OCI-LY1 (cell line): ENCODE measurements around the gene SF1.

Source experiments
- H2AFZ ChIP-seq: fragments of 200-600 bp; sonication (generic), shearing (Covaris generic); 2 replicates; pipeline ENCODE4 v1.6.0; 2014; ENCODE audit warnings: antibody characterized with exemption, mild to moderate bottlenecking, low read length
- H3F3A ChIP-seq: fragments of 200-600 bp; sonication (generic), shearing (Covaris generic); 2 replicates; pipeline ENCODE4 v1.6.0; 2014; ENCODE audit warnings: mild to moderate bottlenecking, antibody characterized with exemption, low read length, moderate library complexity; ENCODE audit not compliant: insufficient read depth
- H3K27ac ChIP-seq: fragments of 200-600 bp; sonication (generic); 2 replicates; pipeline ENCODE4 v1.5.1; 2014; ENCODE audit warnings: low read length, mixed run types, mild to moderate bottlenecking, low read depth; ENCODE audit not compliant: poor library complexity, severe bottlenecking
- H3K27me3 ChIP-seq: fragments of 200-600 bp; sonication (generic); 2 replicates; pipeline ENCODE4 v1.6.0; 2014; ENCODE audit warnings: antibody characterized with exemption, mild to moderate bottlenecking, low read length, moderate library complexity; ENCODE audit not compliant: insufficient read depth
- H3K36me3 ChIP-seq: fragments of 200-600 bp; sonication (generic); 2 replicates; pipeline ENCODE4 v1.6.1; 2014; ENCODE audit warnings: mild to moderate bottlenecking, antibody characterized with exemption, low read length, moderate library complexity, mixed read lengths; ENCODE audit not compliant: insufficient read depth
- H3K4me1 ChIP-seq: fragments of 200-600 bp; sonication (generic); 2 replicates; pipeline ENCODE4 v1.5.1; 2014; ENCODE audit warnings: mild to moderate bottlenecking, low read length, moderate library complexity; ENCODE audit not compliant: insufficient read depth, severe bottlenecking
- H3K4me2 ChIP-seq: fragments of 200-600 bp; sonication (generic), shearing (Covaris generic); 2 replicates; pipeline ENCODE4 v1.6.1; 2014; ENCODE audit warnings: low read length
- H3K4me3 ChIP-seq: fragments of 200-600 bp; sonication (generic); 2 replicates; pipeline ENCODE4 v1.5.1; 2014; ENCODE audit warnings: low read length, low read depth, mild to moderate bottlenecking, mixed read lengths; ENCODE audit not compliant: poor library complexity, severe bottlenecking
- H3K79me2 ChIP-seq: fragments of 200-600 bp; shearing (Covaris generic); 2 replicates; pipeline ENCODE4 v1.6.1; 2016; ENCODE audit warnings: mixed run types, low read length, mixed read lengths; ENCODE audit not compliant: insufficient read depth
- H3K9ac ChIP-seq: fragments of 200-600 bp; sonication (generic), shearing (Covaris generic); 2 replicates; pipeline ENCODE4 v1.6.1; 2014; ENCODE audit warnings: mild to moderate bottlenecking, low read length, mixed read lengths
- H3K9me2 ChIP-seq: fragments of 200-600 bp; sonication (generic), shearing (Covaris generic); 2 replicates; pipeline ENCODE4 v1.6.1; 2014; ENCODE audit warnings: low read depth, mild to moderate bottlenecking, low read length, mixed read lengths
- H3K9me3 ChIP-seq: fragments of 200-600 bp; shearing (Covaris generic); 2 replicates; pipeline ENCODE4 v1.6.1; 2014; ENCODE audit warnings: low read length, mixed read lengths
- H4K20me1 ChIP-seq: fragments of 200-600 bp; sonication (generic), shearing (Covaris generic); 2 replicates; pipeline ENCODE4 v1.6.0; 2016; ENCODE audit warnings: mild to moderate bottlenecking, low read length; ENCODE audit not compliant: insufficient read depth
- CTCF ChIP-seq: fragments of 200-600 bp; sonication (generic), shearing (Covaris generic); IDR thresholded peaks from 2 replicates; pipeline ENCODE4 v1.5.1; 2017; ENCODE audit warnings: mild to moderate bottlenecking, antibody characterized with exemption, low read length, moderate library complexity, mixed read lengths
- EZH2 ChIP-seq: fragments of 200-600 bp; sonication (generic), shearing (Covaris generic); IDR thresholded peaks from 2 replicates; pipeline ENCODE4 v1.8.0; 2017; ENCODE audit warnings: borderline replicate concordance, mixed run types, mild to moderate bottlenecking, antibody characterized with exemption, low read length, moderate library complexity, mixed read lengths

SF1 gene

DNA sequence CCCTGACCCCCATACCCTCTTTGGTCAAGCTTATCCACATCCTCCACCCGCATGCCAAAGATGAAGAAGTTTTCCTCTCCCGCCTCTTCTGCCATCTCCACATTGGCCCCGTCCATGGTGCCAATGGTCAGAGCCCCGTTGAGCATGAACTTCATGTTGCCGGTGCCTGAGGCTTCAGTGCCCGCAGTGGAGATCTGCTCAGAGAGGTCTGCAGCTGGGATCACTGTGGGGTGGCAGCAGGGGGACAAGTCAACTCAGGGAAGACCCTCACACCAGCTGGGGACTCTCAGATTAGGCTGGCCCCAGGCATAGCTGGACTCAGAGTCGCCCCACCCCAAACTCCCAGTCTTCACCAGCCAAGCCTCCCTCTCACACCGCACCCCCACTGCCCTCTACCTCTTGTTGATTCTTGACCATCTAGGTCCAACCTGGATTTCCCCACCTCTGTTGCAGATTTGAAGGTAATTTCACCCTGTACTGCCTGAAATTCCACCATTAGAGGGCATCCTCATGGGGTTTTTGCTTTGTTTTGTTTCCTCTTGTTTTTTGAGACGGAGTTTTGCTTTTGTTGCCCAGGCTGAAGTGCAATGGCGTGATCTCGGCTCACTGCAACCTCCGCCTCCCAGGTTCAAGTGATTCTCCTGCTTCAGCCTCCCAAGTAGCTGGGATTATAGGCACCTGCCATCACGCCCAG, 27.8 kb downstream of the SF1 start:
- H3K36me3 ChIP-seq, result no peaks in the 10 kb centered on the region
- TF ChIP-seq CTCF, result peak; percentile 23; the same call in 1 of the 2 replicates
- no peak for TF ChIP-seq EZH2
- H3K9me3 ChIP-seq, result no peaks in the 10 kb centered on the region
- no peaks in the 10 kb centered on the region; the same call in 1 of the 2 replicates for H3K27me3 ChIP-seq
- H4K20me1 ChIP-seq, result no peaks in the 10 kb centered on the region
- no peak overlapping the region for H3K27ac ChIP-seq
- H3F3A ChIP-seq, result no peaks in the 10 kb centered on the region
- H3K9ac ChIP-seq, result no peak overlapping the region
- H3K4me3 ChIP-seq, result no peak overlapping the region
- peaks cover 4% of the 10 kb centered on the region for H3K4me1 ChIP-seq
- H2AFZ ChIP-seq, result no peak overlapping the region
- no peaks in the 10 kb centered on the region for H3K79me2 ChIP-seq
- H3K9me2 ChIP-seq, result no peaks in the 10 kb centered on the region
- H3K4me2 ChIP-seq, result no peak overlapping the region

- H3K4me3 ChIP-seq, result no peak overlapping the region
- H3F3A ChIP-seq, result no peaks in the 10 kb centered on the region
- no peaks in the 10 kb centered on the region for H3K9me2 ChIP-seq
- no peaks in the 10 kb centered on the region for H3K36me3 ChIP-seq
- H2AFZ ChIP-seq, result no peak overlapping the region
- H3K4me1 ChIP-seq, result peaks cover 23% of the 10 kb centered on the region
- H3K9ac ChIP-seq, result no peak overlapping the region
- H3K79me2 ChIP-seq, result no peaks in the 10 kb centered on the region
- H4K20me1 ChIP-seq, result no peaks in the 10 kb centered on the region
- H3K27ac ChIP-seq, result no peak overlapping the region
- no peaks in the 10 kb centered on the region for H3K9me3 ChIP-seq
- TF ChIP-seq EZH2, result no peak
- TF ChIP-seq CTCF, result no peak
- no peaks in the 10 kb centered on the region; the same call in 1 of the 2 replicates for H3K27me3 ChIP-seq
- no peak overlapping the region for H3K4me2 ChIP-seq
Measured at GRCh38 chr11:64747961-64748665, 30.2 kb downstream of the SF1 start.

DNA sequence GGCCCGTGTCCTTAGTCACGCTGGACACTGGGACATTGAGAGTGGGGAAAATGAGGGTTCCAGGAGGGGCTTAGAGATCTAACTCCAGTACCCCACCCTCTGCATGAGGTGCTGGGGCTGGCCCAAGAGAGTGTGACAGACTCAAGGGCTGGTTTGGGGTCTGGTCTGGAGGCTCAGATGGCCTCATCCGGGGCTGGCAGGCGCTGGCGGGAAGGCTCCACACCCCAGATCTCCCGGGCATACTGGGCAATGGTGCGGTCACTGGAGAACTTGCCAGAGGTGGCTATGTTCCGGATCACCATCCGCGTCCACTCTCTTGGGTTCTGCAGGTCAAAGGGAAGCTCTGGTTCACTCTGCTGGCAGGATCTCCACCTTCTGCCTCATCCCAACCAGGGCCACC, 31.9 kb downstream of the SF1 start:
- Histone ChIP-seq H3K27ac (no peak overlapping the region), H3K4me2 (peak overlapping the region; percentile 86; the same call in 1 of the 2 replicates)

More for the DNA sequence above, 31.9 kb downstream of the SF1 start:
- Histone ChIP-seq H3K9ac (no peak overlapping the region), H3K36me3 (no peaks in the 10 kb centered on the region), H3F3A (no peaks in the 10 kb centered on the region), H3K4me1 (peaks cover 35% of the 10 kb centered on the region), H4K20me1 (no peaks in the 10 kb centered on the region), H2AFZ (no peak overlapping the region), H3K9me2 (no peaks in the 10 kb centered on the region), H3K79me2 (no peaks in the 10 kb centered on the region), H3K4me3 (no peak overlapping the region), H3K9me3 (no peaks in the 10 kb centered on the region), H3K27me3 (no peaks in the 10 kb centered on the region; the same call in 1 of the 2 replicates)
- no peak for TF ChIP-seq EZH2
- no peak for TF ChIP-seq CTCF
